Measurements from ENCODE around the gene TLR4.

The TLR4 gene

DNA sequence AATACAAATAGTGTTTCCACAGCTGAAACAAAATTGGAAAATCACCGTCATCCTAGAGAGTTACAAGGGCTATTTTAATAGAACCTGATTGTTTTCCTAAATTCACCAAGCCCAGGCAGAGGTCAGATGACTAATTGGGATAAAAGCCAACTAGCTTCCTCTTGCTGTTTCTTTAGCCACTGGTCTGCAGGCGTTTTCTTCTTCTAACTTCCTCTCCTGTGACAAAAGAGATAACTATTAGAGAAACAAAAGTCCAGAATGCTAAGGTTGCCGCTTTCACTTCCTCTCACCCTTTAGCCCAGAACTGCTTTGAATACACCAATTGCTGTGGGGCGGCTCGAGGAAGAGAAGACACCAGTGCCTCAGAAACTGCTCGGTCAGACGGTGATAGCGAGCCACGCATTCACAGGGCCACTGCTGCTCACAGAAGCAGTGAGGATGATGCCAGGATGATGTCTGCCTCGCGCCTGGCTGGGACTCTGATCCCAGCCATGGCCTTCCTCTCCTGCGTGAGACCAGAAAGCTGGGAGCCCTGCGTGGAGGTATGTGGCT, at the start of gene TLR4:
Gene TLR4, plus strand, starts transcription at position 380 of the 552 bp plus-strand sequence. Its CDS starts 70 bp downstream, at position 450.
- intact Hi-C loops (cut with DNase I) = no loop called here
- DNase-seq = peak; percentile 26 to 82 (median 61)

DNA sequence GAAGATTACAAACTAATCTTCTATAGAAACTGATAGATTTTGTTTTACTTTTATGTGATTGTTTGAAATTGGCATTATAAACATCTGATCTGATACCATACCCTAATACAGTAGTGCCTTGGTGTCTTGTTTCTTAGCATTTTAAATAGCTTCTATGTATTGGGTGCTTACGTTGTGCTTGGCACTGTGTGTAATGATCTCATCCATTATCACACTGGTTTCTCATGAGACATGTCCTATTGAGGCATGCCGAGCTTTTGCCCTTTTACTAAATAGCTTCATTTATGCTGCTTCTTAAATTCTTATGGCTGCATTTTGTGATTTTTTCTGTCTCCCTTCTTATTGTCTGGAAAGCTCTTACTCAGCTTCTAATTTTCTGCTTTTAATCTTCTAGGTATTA, 48.2 kb upstream of the TLR4 start:
- peak in 5 of 42 donors; percentile 32 to 56 (median 42) for DNase-seq
- intact Hi-C loops (cut with DNase I) = no loop called here

DNA sequence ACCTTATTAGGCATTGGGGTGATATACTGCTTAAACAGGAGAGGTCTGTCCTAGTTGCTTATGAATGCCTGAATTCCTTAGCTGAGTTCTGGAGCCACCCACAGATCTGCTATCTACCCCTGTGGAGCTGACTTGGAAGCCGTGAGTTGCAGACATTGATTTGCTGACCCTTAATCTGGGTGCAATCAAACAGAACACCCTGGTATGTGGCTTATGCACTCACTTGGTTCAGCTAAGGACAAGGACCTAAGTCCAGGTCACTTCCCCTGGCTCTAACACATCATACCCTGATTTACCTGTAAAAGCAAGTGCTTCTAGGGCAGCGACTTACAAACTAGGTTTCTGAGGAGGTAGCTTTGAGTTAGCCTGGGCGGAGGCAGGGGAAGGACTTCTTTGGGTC, 41.6 kb upstream of the TLR4 start:
- no peak for DNase-seq
- intact Hi-C loops (cut with DNase I) = no loop called here

DNA sequence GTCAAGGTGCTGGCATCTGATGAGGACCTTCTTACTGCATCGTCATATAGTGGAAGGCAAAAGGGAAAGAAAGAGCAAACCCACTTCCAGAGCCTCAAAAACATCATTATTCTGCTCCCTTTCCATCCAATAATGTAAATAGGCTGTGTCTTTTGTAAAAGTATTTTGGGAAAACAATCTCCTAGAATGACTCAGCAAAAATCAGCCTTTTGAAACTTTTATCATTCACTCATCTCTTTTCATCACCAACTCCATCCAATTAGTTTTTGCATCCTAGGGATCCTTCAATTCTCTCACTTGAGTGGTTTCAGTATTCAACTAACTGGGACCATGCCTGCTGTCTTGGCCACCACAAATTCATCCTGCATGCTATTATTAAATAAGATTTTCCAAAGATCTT, 39.8 kb upstream of the TLR4 start:
- intact Hi-C loops (cut with DNase I) = no loop called here
- no peak for DNase-seq

DNA sequence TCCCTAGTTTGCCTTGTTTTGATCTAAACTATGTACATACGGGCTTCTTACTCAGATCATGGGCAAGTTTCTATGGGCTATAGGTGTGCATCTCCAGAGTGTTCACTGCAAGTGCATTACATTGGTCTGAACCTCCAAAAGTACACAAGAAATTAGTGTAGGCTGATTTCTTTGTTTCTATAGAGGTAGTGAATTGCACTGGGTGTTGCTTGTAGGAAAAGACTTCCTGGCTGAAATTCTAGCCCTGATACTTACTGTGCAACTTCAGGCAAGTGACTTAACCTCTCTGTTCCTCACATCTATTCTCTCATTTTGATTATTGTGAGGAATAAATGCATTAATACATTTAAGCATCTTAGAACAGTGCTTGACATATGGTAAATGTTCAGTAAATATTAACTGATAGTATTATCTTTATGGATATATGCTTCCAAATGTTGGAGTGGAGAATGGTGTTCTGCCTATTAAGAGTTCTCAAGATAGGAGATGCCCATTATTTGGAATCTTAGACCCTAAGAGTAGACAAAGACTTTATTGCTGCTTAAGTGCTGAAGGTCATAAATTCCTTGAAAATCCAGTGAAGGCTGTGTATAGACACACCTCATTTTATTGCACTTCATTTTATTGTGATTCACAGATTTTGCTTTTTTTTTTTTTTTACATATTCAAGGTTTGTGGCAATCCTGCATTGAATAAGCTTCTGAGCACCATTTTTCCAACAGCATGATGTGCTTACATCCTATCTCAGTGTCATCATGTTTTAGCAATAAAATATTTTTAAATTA, 38.4 kb upstream of the TLR4 start:
- no peak for DNase-seq
- intact Hi-C loops (cut with DNase I) = no loop called here

DNA sequence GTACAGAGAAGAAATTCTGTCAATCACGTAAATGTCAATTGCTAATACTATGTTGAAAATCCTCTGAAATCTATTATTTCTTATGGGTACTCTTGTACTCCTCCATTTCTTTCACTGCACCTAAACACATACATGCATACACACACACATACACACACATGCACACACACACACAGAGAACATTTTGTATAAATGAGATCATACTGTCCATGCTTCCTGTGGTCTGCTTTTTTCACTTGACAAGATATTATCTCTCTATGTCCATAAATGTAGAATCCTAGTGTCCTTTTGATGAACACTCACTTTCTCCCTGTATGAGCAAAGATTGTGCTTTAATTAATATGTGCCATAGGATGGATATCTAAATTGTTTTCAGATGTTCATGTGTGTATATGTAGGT, 32.7 kb upstream of the TLR4 start:
- intact Hi-C loops (cut with DNase I) = no loop called here
- DNase-seq = no peak

DNA sequence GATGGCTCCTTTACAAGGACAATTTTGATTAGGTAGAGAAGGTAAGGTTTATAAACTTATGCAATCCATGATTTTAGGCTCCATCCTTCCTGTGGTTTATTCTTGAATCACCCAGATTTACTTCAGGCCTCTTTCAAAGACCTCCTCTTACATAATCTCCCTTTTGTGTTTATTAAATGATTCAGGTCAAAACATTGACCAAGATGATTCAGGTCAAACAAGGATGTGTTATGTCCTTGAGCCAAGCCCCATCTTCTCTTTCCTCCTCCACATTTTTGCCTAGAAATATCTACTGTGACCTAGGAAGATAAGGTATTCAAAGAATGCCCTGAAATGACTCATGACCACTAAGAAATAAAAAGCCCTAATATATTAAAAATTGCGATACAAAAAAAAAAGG, 31.8 kb upstream of the TLR4 start:
- intact Hi-C loops (cut with DNase I) = no loop called here
- no peak for DNase-seq

DNA sequence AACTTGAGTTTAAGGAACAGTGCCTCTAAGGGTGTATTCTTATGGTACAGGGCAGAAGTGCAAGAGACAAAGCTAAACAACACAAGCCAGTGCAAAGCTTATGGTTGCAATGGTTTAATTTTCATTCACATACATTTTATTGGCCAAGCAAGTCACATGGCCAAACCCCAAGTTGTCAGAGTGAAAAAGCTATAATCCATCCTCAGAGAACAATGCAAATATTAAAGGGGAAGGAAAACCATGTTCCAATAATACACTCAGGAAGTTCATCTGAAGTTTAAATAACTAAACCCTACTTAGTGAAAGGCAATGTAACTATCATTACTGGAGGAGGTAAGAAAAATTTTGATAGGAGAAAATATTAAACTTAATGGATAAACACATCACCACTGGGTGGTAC, 26.6 kb upstream of the TLR4 start:
- DNase-seq = no peak
- intact Hi-C loops (cut with DNase I) = no loop called here

DNA sequence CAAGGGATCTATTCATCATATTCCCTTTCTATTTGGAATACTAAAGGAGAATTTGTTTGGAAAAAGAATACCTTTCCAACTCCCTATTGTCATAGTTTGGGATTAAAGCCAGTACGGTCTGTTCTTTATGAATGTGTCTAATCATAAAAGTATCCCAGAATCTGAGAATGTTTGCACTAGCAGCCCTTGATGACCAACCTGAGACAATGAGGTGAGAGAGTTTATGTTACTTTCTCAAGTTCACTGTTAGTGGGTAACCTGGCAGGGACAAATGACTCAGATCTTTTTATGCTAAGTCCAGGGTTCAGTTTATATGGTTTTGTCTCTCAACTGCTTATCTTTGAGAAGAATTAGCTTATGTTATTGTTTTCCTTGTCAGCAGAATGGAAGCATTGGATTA, 25.3 kb upstream of the TLR4 start:
- intact Hi-C loops (cut with DNase I) = no loop called here
- no peak for DNase-seq

DNA sequence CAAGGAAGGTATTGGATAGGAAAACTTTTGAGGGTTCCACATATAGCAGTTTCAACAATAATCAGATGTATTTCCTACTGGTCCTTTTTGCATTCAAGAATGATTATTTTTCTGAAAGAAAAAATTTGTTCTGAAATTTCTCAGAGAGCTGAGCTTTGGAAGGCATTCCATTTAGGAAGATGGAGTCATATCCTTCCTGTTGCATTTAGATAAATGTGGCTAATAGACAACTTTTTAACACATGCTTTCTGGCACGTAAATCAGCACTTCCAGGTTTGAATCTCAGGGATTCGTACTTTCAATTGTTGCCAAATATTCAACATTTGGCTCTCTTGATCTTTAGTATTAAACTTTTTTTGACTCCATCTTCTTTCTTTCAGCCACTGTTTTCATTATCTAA, 24.8 kb upstream of the TLR4 start:
- no peak for DNase-seq
- intact Hi-C loops (cut with DNase I) = no loop called here

DNA sequence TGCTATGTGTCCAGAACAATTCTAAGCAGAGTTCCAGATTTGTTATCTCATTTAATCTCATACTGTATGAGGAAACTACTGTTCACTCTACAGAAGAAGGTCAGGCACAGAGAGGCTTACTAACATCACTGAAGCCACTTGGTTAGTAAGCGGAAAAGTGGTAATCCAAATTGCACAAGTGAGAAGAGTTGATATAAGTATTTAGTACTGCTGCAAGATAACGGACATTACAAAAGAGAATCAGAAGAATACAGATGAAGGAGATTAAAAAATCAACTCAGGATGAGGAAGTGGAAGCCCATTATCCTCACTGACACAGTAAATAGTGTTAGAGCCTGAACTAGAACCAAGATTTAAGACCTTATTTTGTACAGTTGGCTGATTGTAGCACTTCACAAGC, 22.3 kb upstream of the TLR4 start:
- intact Hi-C loops (cut with DNase I) = no loop called here
- no peak for DNase-seq

DNA sequence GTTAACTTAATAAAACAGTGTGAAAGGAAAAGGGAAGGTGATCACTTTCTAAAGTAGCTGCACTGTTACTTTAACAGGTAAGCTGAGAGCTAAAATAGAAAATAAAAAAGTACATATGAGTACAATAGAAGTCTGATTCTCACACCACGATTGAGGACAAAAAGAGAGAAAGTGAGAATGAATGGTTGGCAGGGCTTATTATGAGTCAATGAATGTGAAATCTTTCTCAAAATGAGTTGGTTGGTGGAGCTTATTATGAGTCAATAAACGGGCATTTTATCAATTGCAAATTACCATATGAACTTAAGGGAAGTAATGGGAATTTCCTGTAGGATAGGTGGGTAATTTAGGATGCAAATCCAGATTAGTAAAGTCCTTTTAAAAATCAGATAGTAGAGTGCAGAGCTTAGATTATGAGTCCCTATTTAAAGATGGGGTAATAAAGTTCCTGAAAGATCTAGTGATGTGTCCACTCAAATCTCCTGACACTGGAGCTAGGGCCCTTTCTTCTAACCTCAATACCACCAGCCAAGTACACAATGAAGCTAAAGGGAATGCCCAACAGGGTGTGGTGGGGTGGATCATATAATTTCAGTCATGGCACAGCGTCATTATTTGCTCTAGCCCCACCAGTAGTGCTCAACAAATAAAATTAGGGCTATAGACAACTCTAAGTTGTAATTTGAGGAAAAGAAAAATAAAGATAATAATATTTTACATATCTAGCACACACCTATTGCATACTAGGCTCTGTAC, 21.1 kb upstream of the TLR4 start:
- intact Hi-C loops (cut with DNase I) = no loop called here
- no peak for DNase-seq

DNA sequence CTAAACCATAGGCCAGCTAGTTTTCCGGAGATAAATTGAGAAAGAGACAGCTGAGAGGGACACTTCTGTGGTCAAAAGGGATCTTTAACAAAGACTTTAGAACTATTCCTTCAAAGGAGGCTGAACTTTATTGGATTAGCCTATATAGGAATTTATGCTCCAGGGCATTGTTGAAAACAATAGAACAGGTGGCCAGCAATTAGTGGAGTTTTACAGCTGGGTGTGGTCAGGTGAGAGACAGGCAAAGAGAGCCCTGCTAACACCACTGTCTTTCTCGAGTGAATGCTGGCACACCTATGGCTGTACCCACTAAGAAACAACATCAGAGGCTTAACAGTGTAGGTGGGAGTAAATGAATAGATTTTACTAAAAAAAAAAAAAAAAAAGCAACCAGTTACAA, 16.7 kb upstream of the TLR4 start:
- DNase-seq = no peak
- intact Hi-C loops (cut with DNase I) = no loop called here

DNA sequence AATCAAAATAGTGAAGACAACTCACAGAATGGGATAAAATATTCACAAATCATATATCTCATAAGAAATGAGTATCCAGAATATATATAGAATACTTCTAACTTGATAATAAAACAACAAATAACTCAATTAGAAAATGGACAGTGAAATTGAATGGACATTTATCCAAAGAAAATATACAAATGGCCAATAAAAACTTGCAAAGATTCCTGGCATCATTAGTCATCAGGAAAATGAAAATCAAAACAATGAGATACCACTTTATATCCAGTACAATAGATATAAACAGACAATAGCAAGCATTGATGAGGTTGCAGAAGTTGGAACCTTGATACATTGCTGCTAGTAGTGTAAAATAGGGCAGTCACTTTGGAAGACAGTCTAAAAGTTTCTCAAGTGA, 12.8 kb upstream of the TLR4 start:
- intact Hi-C loops (cut with DNase I) = no loop called here
- no peak for DNase-seq

DNA sequence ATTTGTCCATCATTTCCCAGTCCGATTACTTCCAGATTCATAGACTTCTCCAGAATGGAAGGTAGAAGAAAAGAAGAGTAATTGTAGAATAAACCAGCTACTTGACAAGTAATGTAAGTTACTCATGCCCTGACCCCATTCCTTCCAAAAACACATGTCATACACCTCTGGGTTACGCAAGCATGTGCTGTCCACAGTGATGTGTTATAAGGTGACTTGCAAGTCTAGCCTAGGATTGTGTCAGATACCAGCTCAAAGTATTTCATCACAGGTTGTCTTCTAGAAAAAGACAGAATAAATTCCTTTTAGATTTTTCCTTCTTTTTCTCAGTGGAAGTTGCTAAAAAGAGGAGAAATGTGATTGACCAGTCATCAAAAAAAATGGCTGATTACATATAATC, 8.0 kb upstream of the TLR4 start:
- intact Hi-C loops (cut with DNase I) = no loop called here
- DNase-seq = no peak

DNA sequence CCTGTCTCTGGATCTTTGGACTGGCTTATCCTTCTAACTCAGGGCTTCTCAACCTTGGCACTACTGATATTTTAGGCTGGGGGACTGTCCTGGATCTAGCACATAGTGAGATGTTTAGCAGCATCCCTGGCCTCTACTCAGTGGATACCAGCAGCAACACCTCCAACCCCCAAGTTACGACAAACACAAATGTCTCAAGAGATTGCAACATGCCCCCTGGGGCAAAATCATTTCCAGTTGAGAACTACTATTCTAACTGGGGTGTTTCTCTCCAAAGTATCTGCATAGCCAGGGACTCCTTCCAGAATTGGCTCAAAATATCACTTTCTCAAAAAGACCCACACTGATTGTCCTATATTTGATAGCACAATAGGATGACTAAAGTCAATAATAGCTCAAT, 7.2 kb upstream of the TLR4 start:
- intact Hi-C loops (cut with DNase I) = no loop called here

DNA sequence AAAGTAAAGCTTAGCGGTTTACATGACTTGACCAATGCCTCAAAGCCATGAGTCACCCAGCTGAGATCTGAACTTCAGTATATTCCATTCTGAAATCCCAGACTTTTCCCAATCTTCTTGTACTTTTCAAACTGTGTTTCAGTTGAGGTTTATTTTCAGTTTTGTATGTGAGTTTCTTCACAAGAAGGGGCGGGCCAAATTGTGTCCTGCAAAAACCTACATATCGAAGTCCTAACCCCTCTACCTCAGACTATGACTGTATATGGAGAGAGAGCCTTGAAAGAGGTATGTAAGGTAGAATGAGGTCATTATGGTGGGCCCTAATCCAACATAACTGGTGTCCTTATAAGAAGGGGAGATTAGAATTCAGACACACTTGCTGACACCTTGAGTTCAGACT, 666 bp upstream of the TLR4 start:
- no peak for DNase-seq
- intact Hi-C loops (cut with DNase I) = no loop called here

More for the DNA sequence above, 7.2 kb upstream of the TLR4 start:
- no peak for DNase-seq

DNA sequence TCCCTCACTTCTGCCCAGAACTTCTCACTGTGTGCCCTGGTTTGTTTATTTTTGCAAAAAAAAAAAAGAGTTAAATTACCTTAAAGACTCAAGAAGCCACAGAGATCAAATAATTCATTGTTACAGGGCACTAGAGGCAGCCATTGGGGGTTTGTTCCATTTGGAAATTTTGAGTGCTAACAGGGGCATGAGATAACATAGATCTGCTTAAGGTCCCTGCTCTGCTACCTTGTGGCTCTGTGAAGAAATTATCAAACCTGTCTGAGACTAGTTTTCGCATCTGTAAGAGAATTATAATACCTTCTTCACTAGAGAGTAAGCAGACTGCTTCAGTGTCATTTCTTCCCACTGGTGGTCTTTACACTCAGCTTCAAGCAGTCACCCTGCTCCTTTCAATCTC, 394 bp downstream of the TLR4 start:
- DNase-seq = no peak
- intact Hi-C loops (cut with DNase I) = no loop called here

DNA sequence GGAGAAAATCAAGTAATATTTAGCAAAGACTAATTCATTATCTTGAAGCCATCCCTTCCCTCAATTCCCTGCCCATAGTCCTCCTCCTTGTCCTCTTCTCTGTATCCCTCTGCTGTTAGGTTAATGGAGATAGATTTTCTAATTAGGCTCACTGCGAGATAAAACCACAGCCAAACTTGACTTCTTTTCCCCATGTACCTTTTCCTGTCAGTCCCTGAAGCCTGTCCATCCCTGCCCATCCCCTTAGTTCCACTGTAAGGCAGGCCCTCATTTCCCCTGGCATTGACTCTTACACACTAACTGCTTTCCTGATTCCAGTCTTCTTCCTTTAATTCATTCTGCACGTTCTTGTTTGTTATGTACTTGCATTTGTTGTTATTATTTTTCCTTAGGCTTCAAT, 1.2 kb downstream of the TLR4 start:
- no peak for DNase-seq
- intact Hi-C loops (cut with DNase I) = no loop called here

DNA sequence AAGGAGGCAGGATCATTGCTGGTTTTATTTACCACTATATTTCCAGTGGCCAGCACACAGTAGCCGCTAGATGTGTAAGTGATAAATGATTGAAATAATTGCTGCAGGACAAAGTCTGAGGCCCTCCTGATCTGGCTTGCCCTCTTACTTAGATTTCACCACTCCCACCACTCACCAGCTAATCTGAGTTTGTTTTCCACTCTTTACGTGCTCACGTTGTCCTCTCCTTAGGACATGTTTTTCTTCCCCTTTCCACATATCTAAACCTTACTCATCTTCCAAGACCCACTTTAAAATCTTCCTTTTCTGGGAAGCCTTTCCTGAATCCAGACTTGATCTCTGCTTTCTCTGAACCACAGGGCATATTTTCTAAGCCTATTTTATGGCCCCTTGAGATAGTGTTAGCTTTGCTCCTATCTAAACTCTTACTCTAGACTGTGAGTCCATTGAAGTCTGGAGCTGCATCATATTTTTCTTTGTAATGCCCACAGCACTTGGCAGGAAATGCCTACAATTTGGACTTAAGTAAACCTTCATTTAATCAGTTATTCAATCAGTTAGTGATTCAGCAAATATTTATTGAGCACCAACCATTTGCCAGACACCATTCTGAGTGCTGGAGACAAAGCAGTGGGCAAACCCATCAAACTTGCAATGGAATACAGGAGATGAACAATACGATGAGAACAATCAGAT, 2.4 kb downstream of the TLR4 start:
- intact Hi-C loops (cut with DNase I) = no loop called here
- no peak for DNase-seq
